Measurements from ENCODE around the gene IPPK.

DNA sequence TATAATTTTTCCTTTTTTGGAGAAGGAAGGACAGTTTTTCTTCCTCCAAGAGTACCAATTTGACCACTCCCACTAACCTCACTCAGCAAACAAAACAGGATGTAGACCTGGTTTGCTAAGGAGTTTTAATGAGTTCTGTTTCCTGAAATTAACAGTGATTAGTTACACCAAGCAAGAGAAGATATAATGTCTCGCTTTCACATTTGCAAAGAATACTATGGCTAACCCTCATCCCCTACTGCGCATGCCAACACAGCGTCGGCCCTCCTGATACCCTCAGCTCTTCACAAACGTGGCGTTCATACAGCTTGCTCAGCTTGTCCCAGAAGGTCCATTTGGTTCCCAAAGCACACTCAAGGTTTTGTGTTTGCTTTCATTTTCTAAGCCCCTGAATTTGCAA lies 41.9 kb upstream of the IPPK start:
- TF ChIP-seq, protein P1, sequence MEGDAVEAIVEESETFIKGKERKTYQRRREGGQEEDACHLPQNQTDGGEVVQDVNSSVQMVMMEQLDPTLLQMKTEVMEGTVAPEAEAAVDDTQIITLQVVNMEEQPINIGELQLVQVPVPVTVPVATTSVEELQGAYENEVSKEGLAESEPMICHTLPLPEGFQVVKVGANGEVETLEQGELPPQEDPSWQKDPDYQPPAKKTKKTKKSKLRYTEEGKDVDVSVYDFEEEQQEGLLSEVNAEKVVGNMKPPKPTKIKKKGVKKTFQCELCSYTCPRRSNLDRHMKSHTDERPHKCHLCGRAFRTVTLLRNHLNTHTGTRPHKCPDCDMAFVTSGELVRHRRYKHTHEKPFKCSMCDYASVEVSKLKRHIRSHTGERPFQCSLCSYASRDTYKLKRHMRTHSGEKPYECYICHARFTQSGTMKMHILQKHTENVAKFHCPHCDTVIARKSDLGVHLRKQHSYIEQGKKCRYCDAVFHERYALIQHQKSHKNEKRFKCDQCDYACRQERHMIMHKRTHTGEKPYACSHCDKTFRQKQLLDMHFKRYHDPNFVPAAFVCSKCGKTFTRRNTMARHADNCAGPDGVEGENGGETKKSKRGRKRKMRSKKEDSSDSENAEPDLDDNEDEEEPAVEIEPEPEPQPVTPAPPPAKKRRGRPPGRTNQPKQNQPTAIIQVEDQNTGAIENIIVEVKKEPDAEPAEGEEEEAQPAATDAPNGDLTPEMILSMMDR (conservative IDR thresholded peaks at IDR 0.05; ENCODE audit: low read depth, low read length), result no peak
- TF ChIP-seq USF2 (IDR thresholded peaks at IDR 0.05; ENCODE audit: low read depth, low read length), result no peak
- TF ChIP-seq POLR2A (IDR thresholded peaks at IDR 0.05; ENCODE audit: low read depth, low read length), result no peak
